ENCODE data around the gene FHAD1.

GRCh38 chr1:15312626-15313411, 65.8 kb downstream of the FHAD1 start:
- TF ChIP-seq CTCF (IDR thresholded peaks at IDR 0.05) (no peak), POLR2A (IDR thresholded peaks at IDR 0.05) (no peak)
